ENCODE measurements around the gene DHCR7.

- no peak for TF ChIP-seq POLR2A (IDR thresholded peaks at IDR 0.05; ENCODE audit: low read length)
- TF ChIP-seq CTCF (IDR thresholded peaks at IDR 0.05) = no peak
- no peak for TF ChIP-seq HOXB5 (CRISPR knock-in tag; IDR thresholded peaks at IDR 0.05)
- TF ChIP-seq HES2 (IDR thresholded peaks at IDR 0.05) = no peak
- no peak for TF ChIP-seq TP53 (CRISPR knock-in tag; IDR thresholded peaks at IDR 0.05)
- TF ChIP-seq FOSL2 (IDR thresholded peaks at IDR 0.05) = no peak
- no peak for TF ChIP-seq FOSL2 (CRISPR knock-in tag; IDR thresholded peaks at IDR 0.05)
- TF ChIP-seq USF2 (IDR thresholded peaks at IDR 0.05) = no peak
- no peak for TF ChIP-seq GATA3 (IDR thresholded peaks at IDR 0.05; ENCODE audit: borderline replicate concordance)
- TF ChIP-seq MAX (IDR thresholded peaks at IDR 0.05) = no peak
- no peak for TF ChIP-seq EP300 (IDR thresholded peaks at IDR 0.05)
- no peak for TF ChIP-seq REST (IDR thresholded peaks at IDR 0.05)
- TF ChIP-seq RCOR1 (IDR thresholded peaks at IDR 0.05; ENCODE audit: low read depth, low read length) = no peak
- no peak for TF ChIP-seq ZFP36 (IDR thresholded peaks at IDR 0.05; ENCODE audit: borderline replicate concordance, partially characterized antibody)
- TF ChIP-seq ZC3H11A (IDR thresholded peaks at IDR 0.05) = no peak
Observed at GRCh38 chr11:71397331-71397860, 50.8 kb downstream of the DHCR7 start.
